IMR-90 (cell line): ENCODE measurements around the gene CDK14. TPM values are rescaled to one million over a fixed set of nuclear protein-coding genes. Genes with fewer than 3 reads are reported as not detected.

Experiments
- ATAC-seq: fragments of 200-7000 bp; cut with Tn5 transposase; 2 replicates; pipeline ENCODE4 v1.9.1; 2020; ENCODE audit warnings: low read depth, mild to moderate bottlenecking, moderate library complexity
- BruUV-seq: library from RNA; stranded (reverse); fragments of 400-500 nt; replicated peaks from 2 replicates; lab custom pipeline; 2021; lab: Mats Ljungman, UMichigan
- CTCF ChIA-PET: fragments of 300-600 bp; formaldehyde crosslinking; extraction: SDS; loops from one replicate; lab custom pipeline; 2021; ENCODE audit warnings: antibody characterized with exemption; lab: Yijun Ruan, JAX
- POLR2A ChIA-PET: fragments of 300-600 bp; sonication (Branson Sonifier 250); formaldehyde crosslinking; loops from one replicate; lab custom pipeline; 2022; ENCODE audit warnings: antibody characterized with exemption; ENCODE audit not compliant: unreplicated experiment; lab: Charles Lee
- DNase-seq: peaks from one replicate; pipeline ENCODE4 v3.0.0; 2013
- H2AFZ ChIP-seq: replicated peaks from 2 replicates; pipeline ENCODE3; 2013; ENCODE audit warnings: low read length, mild to moderate bottlenecking; ENCODE audit not compliant: poor library complexity
- H2AK5ac ChIP-seq: 2 replicates; pipeline ENCODE4 v1.6.1; 2013; ENCODE audit warnings: low read depth, low read length, inconsistent platforms
- H2AK9ac ChIP-seq: replicated peaks from 2 replicates; pipeline ENCODE3; 2013; ENCODE audit warnings: mild to moderate bottlenecking, low read depth, low read length, moderate library complexity; ENCODE audit not compliant: poor library complexity
- H2BK120ac ChIP-seq: 2 replicates; pipeline ENCODE4 v1.6.1; 2013; ENCODE audit warnings: low read depth, low read length, inconsistent platforms
- H2BK15ac ChIP-seq: 3 replicates; pipeline ENCODE4 v1.6.1; 2013; ENCODE audit warnings: low read depth, low read length, inconsistent platforms
- H2BK20ac ChIP-seq: 2 replicates; pipeline ENCODE4 v1.6.1; 2013; ENCODE audit warnings: low read depth, mild to moderate bottlenecking, inconsistent platforms, low read length, moderate library complexity
- H2BK5ac ChIP-seq: 2 replicates; pipeline ENCODE4 v1.6.1; 2013; ENCODE audit warnings: mild to moderate bottlenecking, low read depth, low read length, inconsistent platforms; ENCODE audit not compliant: poor library complexity, severe bottlenecking
- H3K14ac ChIP-seq: replicated peaks from 2 replicates; pipeline ENCODE4 v1.6.1; 2013; ENCODE audit warnings: low read depth, low read length, inconsistent platforms
- H3K18ac ChIP-seq: 2 replicates; pipeline ENCODE4 v1.6.1; 2013; ENCODE audit warnings: low read depth, low read length, control low read depth
- H3K23ac ChIP-seq: 2 replicates; pipeline ENCODE4 v1.6.1; 2013; ENCODE audit warnings: low read depth, low read length, inconsistent platforms
- H3K27ac ChIP-seq: 2 replicates; pipeline ENCODE4 v1.5.1; 2013; ENCODE audit warnings: mild to moderate bottlenecking, control low read depth, low read length; ENCODE audit not compliant: insufficient read depth
- H3K27me3 ChIP-seq: 2 replicates; pipeline ENCODE4 v1.6.1; 2013; ENCODE audit warnings: low read length; ENCODE audit not compliant: control insufficient read depth, insufficient read depth
- H3K36me3 ChIP-seq: 2 replicates; pipeline ENCODE4 v1.6.1; 2013; ENCODE audit warnings: low read length, mixed read lengths; ENCODE audit not compliant: control insufficient read depth, insufficient read depth
- H3K4ac ChIP-seq: 2 replicates; pipeline ENCODE4 v1.6.1; 2013; ENCODE audit warnings: low read depth, low read length, inconsistent platforms
- H3K4me1 ChIP-seq: 2 replicates; pipeline ENCODE4 v1.6.1; 2013; ENCODE audit warnings: low read length, mixed read lengths; ENCODE audit not compliant: control insufficient read depth, insufficient read depth
- H3K4me2 ChIP-seq: 2 replicates; pipeline ENCODE4 v1.6.1; 2013; ENCODE audit warnings: low read depth, mild to moderate bottlenecking, control low read depth, low read length, moderate library complexity
- H3K4me3 ChIP-seq: 2 replicates; pipeline ENCODE4 v1.5.1; 2013; ENCODE audit warnings: low read depth, mild to moderate bottlenecking, control low read depth, low read length, moderate library complexity; ENCODE audit not compliant: insufficient read depth
- H3K56ac ChIP-seq: 2 replicates; pipeline ENCODE4 v1.6.1; 2013; ENCODE audit warnings: low read length, inconsistent platforms; ENCODE audit not compliant: insufficient read depth; ENCODE audit errors: extremely low read depth
- H3K79me1 ChIP-seq, 2 experiments: 2 replicates each; pipeline ENCODE4 v1.6.1; 2013; ENCODE audit warnings: low read length in 2 of 2, inconsistent platforms in 1 of 2, low read depth in 1 of 2
- H3K9ac ChIP-seq: 2 replicates; pipeline ENCODE4 v1.6.1; 2013; ENCODE audit warnings: low read depth, low read length, control low read depth
- H3K9me1 ChIP-seq: 2 replicates; pipeline ENCODE4 v1.6.1; 2013; ENCODE audit warnings: low read length, inconsistent platforms; ENCODE audit not compliant: insufficient read depth
- H3K9me3 ChIP-seq: 2 replicates; pipeline ENCODE4 v1.6.1; 2013; ENCODE audit warnings: low read length; ENCODE audit not compliant: control insufficient read depth, insufficient read depth
- H4K20me1 ChIP-seq: 2 replicates; pipeline ENCODE4 v1.6.1; 2013; ENCODE audit warnings: low read length, inconsistent platforms; ENCODE audit not compliant: insufficient read depth
- H4K5ac ChIP-seq: 2 replicates; pipeline ENCODE4 v1.6.1; 2013; ENCODE audit warnings: mild to moderate bottlenecking, low read depth, low read length, control low read depth
- H4K8ac ChIP-seq, 2 experiments: 2 replicates each; pipeline ENCODE4 v1.6.1; 2013; ENCODE audit warnings: low read depth in 2 of 2, low read length in 2 of 2, control low read depth in 1 of 2, inconsistent platforms in 1 of 2
- H4K91ac ChIP-seq: 2 replicates; pipeline ENCODE4 v1.6.1; 2013; ENCODE audit warnings: low read depth, low read length, inconsistent platforms; ENCODE audit not compliant: insufficient read depth
- BHLHE40 ChIP-seq: fragments of 150-350 bp; IDR thresholded peaks from 2 replicates; pipeline ENCODE4 v1.6.1; 2016; ENCODE audit warnings: mild to moderate bottlenecking, low read depth, low read length
- CEBPB ChIP-seq: IDR thresholded peaks from 2 replicates; pipeline ENCODE4 v1.6.1; 2012; ENCODE audit warnings: low read depth, low read length, improper control_type of control experiment
- SMC3 ChIP-seq: fragments of 150-350 bp; IDR thresholded peaks from 2 replicates; pipeline ENCODE4 v1.6.1; 2016; ENCODE audit warnings: low read depth, mild to moderate bottlenecking, antibody characterized with exemption, low read length, moderate library complexity
- WGBS, 2 experiments: methylation state at CpG; one replicate each; pipeline versions ENCODE4 v1.1.5 to v1.1.7; 2013; ENCODE audit warnings: missing lambda C conversion rate in 2 of 2; ENCODE audit not compliant: insufficient read length in 1 of 2; ENCODE audit errors: extremely low coverage in 2 of 2; 5-methylcytosine and 5-hydroxymethylcytosine counted together
- dilution Hi-C: fragments of 300-500 bp; cut with HindIII; formaldehyde crosslinking; loops from one replicate; pipeline ENCODE4 v1.14.3; 2018; ENCODE audit warnings: low sequenced_read_pairs; ENCODE audit not compliant: unreplicated experiment
- in situ Hi-C: fragments of 300-500 bp; cut with MboI; formaldehyde crosslinking; loops from 3 replicates; pipeline ENCODE4 v1.14.3; 2019; ENCODE audit warnings: low sequenced_read_pairs, inconsistent platforms, mixed read lengths
- intact Hi-C: fragments of 100-400 bp; cut with micrococcal nuclease; formaldehyde crosslinking; loops from 2 replicates; pipeline ENCODE4 v1.10.0; 2022
- polyA plus RNA-seq, 3 experiments: library from polyadenylated mRNA; depleted of rRNA; stranded (reverse); fragments of >200 nt; gene quantifications; 2 replicates each; pipeline ENCODE4 v1.2.3, GENCODE V29; 2012; ENCODE audit warnings: low replicate concordance in 1 of 3
- total RNA-seq: library from RNA; depleted of rRNA; stranded (reverse); fragments of >200 nt; gene quantifications from 2 replicates; pipeline ENCODE4 v1.2.3, GENCODE V29; 2012
- TF ChIP-seq, protein P1 (sequence below): conservative IDR thresholded peaks from 2 replicates; pipeline ENCODE4 v1.5.1; 2012; ENCODE audit warnings: mild to moderate bottlenecking, low read depth, low read length, improper control_type of control experiment

The CDK14 gene
- total and polyA plus RNA-seq, 2 of the 4 experiments (the other 2 are of a cell fraction): 10.1 to 29.6 TPM

- DNase-seq (no peak), ATAC-seq (no peak)
- dilution Hi-C loops: no loop called here
- WGBS, 2 experiments: no CpG with 5 or more reads among the region's 2 CpGs
- no peak overlapping the region for H2AFZ ChIP-seq
- no peak overlapping the region for H2BK5ac ChIP-seq
- no peak overlapping the region for H3K4ac ChIP-seq
- in situ Hi-C loops: no loop called here
- H3K36me3 ChIP-seq: no peaks in the 10 kb centered on the region
- H2AK9ac ChIP-seq: no peak overlapping the region
- H3K9me3 ChIP-seq: no peaks in the 10 kb centered on the region
- CTCF ChIA-PET: interaction anchor here (0.5 kb wide), 1 partner anchor 148 kb away, joined by 3 read pairs; no protein-coding TSS in a partner anchor
- no peak overlapping the region for H3K14ac ChIP-seq
- no peaks in the 10 kb centered on the region for H3K27me3 ChIP-seq
- H4K20me1 ChIP-seq: no peaks in the 10 kb centered on the region
- peaks cover 0 to 3% of the 10 kb centered on the region in 2 experiments; a peak in 2 of 4 replicates for H3K79me1 ChIP-seq
- intact Hi-C loops: no loop called here
- no peak overlapping the region for H3K27ac ChIP-seq
- 0 out of 2 replicates have a peak, but pooled peaks cover 3% of the 10 kb centered on the region for H3K9me1 ChIP-seq
- no peak overlapping the region for H3K56ac ChIP-seq
- peaks cover 2% of the 10 kb centered on the region; the same call in 1 of the 2 replicates for H3K4me1 ChIP-seq
- H3K4me3 ChIP-seq: no peak overlapping the region
- no peak overlapping the region for H4K5ac ChIP-seq
- no peak overlapping the region for H4K91ac ChIP-seq
- no peak overlapping the region for H2BK15ac ChIP-seq
- no peak overlapping the region for H3K23ac ChIP-seq
- no TSS peak for BruUV-seq
- TF ChIP-seq CEBPB (no peak), BHLHE40 (no peak), SMC3 (no peak)
- TF ChIP-seq, protein P1, sequence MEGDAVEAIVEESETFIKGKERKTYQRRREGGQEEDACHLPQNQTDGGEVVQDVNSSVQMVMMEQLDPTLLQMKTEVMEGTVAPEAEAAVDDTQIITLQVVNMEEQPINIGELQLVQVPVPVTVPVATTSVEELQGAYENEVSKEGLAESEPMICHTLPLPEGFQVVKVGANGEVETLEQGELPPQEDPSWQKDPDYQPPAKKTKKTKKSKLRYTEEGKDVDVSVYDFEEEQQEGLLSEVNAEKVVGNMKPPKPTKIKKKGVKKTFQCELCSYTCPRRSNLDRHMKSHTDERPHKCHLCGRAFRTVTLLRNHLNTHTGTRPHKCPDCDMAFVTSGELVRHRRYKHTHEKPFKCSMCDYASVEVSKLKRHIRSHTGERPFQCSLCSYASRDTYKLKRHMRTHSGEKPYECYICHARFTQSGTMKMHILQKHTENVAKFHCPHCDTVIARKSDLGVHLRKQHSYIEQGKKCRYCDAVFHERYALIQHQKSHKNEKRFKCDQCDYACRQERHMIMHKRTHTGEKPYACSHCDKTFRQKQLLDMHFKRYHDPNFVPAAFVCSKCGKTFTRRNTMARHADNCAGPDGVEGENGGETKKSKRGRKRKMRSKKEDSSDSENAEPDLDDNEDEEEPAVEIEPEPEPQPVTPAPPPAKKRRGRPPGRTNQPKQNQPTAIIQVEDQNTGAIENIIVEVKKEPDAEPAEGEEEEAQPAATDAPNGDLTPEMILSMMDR: no peak
- no peak overlapping the region for H2AK5ac ChIP-seq
- H2BK20ac ChIP-seq: no peak overlapping the region
- POLR2A ChIA-PET: no interaction called here
- H3K4me2 ChIP-seq: no peak overlapping the region
- H2BK120ac ChIP-seq: no peak overlapping the region
- H4K8ac ChIP-seq: no peak overlapping the region
- H3K9ac ChIP-seq: no peak overlapping the region
- H3K18ac ChIP-seq: no peak overlapping the region
Observed at GRCh38 chr7:90858546-90858945, 262.4 kb downstream of the CDK14 start.
